Measurements from ENCODE around the gene CCDC177. TPM values are rescaled to one million over a fixed set of nuclear protein-coding genes. Genes with fewer than 3 reads are reported as not detected.

Gene CCDC177
- total RNA-seq, result not detected in 2 replicates

GRCh38 chr14:69574263-69574953 is at the start of gene CCDC177:
CCDC177 (minus strand) TSS chr14:69574871; CDS start chr14:69573622, 1,249 bp downstream.

GRCh38 chr14:69611172-69612013 is 36.7 kb upstream of the CCDC177 start, which contains the start of gene SUSD6:
SUSD6 (plus strand) TSS chr14:69611596; CDS start chr14:69658593, 46,997 bp downstream.

Other genes starting within 250 kb of the CCDC177 start
- gene ERH, start 176.6 kb downstream of the CCDC177 start, total RNA-seq, result 235 and 319 TPM in 2 replicates
- 123 and 124 TPM in 2 replicates for gene SLC39A9, start 176.2 kb downstream of the CCDC177 start, total RNA-seq
- under 0.01 TPM in 2 replicates for gene PLEKHD1, start 90.1 kb downstream of the CCDC177 start, total RNA-seq
- gene SUSD6, start 36.7 kb upstream of the CCDC177 start, total RNA-seq, result 10.8 and 10.9 TPM in 2 replicates
- 137 and 181 TPM in 2 replicates for gene SRSF5, start 192.3 kb upstream of the CCDC177 start, total RNA-seq
- not detected in 2 replicates for gene SLC10A1, start 222.4 kb upstream of the CCDC177 start, total RNA-seq

All from dermis lymphatic vessel endothelial cell (primary cell).